Activated CD8-positive, alpha-beta memory T cell treated with anti-CD3 and anti-CD28 coated beads for 4 hours (primary cell): Measurements from ENCODE around the gene COMMD7.
"Not testable (repeated sequence)": the region's sequence is repeated elsewhere in the genome, so short reads cannot be mapped to it uniquely, and the experiment has no call there.

Source experiments
- DNase-seq, 2 donors: peaks; one replicate each; pipeline ENCODE4 v3.0.0-alpha.2; 2020; ENCODE audit warnings: low read depth in 2 of 2

The COMMD7 gene

DNA sequence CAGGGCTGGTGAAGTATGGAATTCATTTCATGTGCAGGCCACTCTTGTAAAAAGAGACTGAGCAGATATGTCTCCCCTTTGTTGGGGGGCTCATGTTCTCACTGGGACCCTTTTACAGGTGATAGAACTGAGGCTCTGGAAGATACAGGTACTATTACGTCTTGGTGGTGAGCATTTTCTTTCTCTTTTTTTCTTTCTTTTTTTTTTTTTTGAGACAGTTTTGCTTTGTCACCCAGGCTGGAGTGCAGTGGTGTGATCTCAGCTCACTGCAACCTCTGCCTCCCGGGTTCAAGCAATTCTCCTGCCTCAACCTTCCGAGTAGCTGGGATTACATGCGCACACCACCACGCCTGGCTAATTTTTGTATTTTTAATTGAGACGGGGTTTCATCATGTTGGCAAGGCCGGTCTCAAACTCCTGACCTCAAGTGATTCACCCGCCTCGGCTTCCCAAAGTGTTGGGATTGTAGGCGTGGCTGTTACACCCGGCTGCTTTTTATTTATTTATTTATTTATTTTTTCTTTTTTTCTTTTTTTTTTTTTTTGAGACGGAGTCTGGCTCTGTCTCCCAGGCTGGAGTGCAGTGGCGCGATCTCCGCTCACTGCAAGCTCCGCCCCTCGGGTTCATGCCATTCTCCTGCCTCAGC lies 22.1 kb upstream of the COMMD7 start:
- not testable (repeated sequence) for DNase-seq

- no peak for DNase-seq
Observed at GRCh38 chr20:32764005-32764960, 21.0 kb upstream of the COMMD7 start.

- DNase-seq: no peak
Observed at GRCh38 chr20:32763202-32764004, 20.1 kb upstream of the COMMD7 start.

DNA sequence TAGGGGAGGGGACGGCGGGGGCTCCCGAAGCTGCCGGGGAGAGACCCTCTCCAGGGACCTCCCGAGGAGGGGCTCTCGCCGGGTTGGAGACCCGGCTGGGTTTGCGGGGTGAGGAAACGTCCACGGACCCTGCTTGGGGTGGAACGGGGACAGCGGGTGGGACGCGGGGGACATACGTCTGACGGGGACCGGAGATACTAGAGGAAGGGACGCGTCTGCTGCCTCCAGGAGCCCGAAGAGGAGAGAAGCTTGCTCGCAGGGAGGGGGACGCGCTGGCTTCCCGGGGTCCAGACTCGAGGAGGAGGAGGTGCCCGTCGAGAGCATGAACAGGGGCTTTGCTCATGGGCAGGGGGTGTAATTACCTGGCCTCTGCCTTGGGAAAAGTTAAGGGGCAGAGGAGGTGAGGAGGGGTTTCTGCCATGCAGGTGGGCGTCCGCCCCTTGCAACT lies 19.5 kb upstream of the COMMD7 start:
- DNase-seq: no peak

DNA sequence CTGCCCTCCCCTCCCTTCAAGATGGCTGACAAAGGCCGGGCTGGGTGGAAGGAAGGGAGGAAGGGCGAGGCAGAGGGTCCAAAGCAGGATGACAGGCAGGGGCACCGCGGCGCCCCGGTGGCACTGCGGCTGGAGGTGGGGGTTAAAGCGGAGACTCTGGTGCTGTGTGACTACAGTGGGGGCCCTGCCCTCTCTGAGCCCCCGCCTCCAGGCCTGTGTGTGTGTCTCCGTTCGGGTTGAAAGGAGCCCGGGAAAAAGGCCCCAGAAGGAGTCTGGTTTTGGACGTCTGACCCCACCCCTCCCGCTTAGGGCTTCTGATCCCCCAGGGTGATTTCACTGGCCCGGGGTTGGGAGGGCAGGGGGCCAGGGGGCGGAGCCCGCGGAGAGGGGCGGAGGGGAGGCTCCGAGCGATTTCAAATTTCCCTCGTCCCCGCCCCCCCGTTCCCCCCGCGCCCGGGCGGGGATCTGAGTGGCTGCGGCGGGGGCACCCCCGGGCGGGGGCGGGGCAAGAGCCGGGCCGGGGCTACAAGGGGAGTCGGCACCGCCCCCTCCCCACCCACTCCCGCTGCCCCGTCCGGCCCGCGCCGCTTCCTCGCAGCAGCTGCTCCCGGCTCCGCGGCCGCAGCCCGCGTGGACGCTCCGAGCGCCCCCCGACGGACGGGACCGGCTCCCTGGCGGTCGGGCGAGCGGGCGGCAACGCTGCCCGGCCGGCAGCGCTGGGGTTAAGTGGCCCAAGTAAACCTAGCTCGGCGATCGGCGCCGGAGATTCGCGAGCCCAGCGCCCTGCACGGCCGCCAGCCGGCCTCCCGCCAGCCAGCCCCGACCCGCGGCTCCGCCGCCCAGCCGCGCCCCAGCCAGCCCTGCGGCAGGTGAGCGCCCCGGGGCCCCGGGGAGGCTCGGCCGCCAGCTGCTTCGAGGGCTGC lies 18.8 kb upstream of the COMMD7 start, which contains the start of gene DNMT3B:
Gene DNMT3B (plus strand): TSS at position 555 of the 923 bp plus-strand sequence. CDS start 17,939 bp downstream, outside the sequence.
- DNase-seq: peak; percentile 44 to 46

DNA sequence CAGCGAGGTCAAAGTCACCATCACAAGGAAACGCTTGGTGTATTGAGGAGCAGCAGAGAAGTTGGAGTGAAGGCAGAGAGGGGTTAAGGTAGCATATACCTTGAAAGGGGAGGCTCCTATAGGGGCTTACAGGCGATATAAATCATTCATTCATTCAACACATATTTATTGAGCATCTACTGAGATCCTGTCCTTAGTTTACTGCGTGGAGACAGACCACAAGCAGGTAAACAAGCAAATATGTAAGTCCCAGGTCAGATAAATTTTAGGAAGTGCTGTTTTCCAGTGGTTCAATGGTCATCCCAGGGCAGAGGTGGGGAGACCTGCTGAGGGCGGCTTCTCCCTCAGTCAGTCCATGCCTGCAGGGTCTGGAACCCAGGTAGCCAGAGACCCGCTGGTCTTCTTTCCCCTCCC lies 18.2 kb upstream of the COMMD7 start:
- no peak for DNase-seq

- DNase-seq: no peak
Observed at GRCh38 chr20:32756156-32756555, 12.9 kb upstream of the COMMD7 start.

DNA sequence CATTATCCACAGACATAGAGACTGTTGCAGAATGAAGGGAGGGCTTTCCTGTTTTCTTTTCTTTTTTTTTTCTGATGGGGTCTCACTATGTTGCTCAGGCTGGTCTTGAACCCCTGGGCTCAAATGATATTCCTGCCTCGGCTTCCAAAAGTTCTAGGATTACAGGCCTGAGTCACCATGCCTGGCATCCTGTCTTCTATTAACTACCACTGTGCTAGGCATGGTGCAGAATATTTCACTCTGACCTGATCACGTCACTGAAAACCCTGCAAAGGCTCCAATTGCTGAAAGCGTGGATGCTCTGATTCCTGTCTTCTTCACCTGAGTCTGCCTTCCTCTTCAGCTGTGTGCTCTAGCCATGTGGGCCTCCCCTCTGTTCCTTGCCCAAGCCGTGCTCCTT lies 10.5 kb upstream of the COMMD7 start:
- DNase-seq: no peak

DNA sequence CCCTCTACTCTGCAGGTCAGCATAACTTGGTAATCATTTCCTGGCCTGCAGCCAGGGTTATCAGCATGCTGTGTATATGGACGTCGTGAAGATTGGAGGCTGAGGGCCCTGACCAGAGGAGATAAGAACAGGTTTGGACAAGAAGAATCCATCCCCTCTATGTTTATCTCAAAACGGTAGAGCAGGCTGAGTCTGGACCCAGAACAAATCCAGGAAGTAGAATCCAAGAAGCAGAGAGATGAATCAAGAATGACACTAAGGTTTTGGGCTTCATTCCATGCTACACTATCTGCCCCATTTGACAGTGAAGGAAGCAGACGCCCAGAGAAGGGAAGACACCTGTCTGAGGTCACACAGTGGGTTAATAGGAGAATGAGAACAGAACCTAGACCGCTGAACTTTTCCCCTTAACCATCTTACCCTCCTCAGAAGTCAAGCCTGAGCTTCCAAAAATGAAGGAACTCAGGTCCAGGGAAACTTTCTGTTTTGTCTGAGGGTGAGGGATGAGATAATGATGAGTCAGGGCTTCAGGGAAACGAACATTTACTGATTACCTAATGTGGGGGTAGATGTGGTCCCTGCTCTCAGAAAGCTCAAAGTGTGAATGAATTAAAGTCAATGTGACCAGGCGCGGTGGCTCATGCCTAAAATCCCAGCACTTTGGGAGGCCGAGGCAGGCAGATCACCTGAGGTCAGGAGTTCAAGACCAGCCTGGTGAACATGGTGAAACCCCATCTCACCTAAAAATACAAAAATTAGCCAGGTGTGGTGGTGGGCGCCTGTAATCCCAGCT lies 9.4 kb upstream of the COMMD7 start:
- DNase-seq: no peak

GRCh38 chr20:32751702-32752457 lies 8.6 kb upstream of the COMMD7 start:
- no peak for DNase-seq

DNA sequence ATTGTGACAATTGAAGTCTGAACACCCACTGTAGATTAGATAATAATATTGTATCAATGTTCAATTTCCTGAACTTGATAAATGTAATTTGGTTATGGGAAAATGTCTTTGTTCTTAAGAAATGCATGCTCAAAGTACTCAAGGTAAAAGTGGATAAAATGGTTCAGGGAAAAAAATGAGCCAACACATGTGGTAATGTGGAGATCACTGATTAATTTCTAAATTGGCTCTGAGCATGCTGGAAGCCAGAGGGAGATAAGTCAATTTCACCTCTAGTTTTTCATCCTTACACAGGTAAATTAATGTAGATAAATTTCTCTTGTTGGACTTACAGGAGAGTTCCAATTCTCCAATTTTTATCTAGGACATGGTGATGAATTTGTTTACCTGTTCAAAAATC lies 8.0 kb upstream of the COMMD7 start:
- no peak for DNase-seq

- no peak for DNase-seq
Observed at GRCh38 chr20:32749914-32750637, 6.8 kb upstream of the COMMD7 start.

DNA sequence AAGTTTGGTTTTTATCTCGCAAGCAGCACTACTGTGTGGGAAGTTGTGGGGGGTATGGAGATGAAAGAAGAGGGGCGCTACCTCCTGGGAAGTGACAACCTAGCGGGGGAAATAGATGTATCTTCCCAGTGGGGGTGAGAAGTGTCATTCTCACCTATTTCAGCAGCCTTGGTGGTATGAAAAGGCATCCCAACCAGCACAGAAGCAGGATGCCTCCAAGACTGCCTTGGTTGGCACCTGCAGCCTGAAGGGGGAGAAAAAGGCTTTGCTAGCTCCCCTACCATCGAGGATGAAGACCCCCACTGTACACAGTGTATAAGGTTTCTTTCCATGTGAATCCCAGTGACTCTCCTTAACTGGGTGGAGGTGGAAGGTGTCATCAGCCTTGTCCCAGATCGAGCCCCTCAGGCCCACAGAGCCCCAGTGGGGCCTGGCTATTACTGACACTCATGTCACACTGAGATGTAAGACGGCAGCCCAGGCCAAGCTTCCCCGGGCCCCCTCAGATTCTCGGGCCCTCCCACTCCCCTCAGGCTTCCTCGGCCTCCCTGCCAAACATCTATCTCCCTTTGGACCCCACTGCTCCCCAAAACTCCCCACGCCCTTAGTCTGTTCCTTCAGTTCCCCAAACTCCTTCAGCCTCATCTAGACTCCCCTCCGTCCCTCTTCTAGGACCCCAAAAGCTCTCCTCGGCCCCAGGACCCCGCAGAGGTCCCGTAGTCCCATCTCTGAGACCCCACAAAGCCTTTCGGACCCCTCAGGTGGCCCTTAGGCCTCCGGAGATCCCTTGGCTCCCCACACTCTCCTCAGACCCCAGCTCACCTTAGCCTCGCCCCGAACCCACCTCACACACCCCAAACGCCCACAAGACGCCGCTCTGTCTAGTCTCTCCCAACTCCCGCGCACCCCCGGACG lies 688 bp downstream of the COMMD7 start:
- no peak for DNase-seq

GRCh38 chr20:32741151-32741550 lies 2.1 kb downstream of the COMMD7 start:
- DNase-seq: no peak

GRCh38 chr20:32737371-32738223 lies 5.7 kb downstream of the COMMD7 start:
- DNase-seq: no peak

- DNase-seq: no peak
Observed at GRCh38 chr20:32731882-32732266, 11.4 kb downstream of the COMMD7 start.

- DNase-seq: not testable (repeated sequence)
Observed at GRCh38 chr20:32729334-32729733, 13.9 kb downstream of the COMMD7 start.
